T follicular helper cell (primary cell): ENCODE data around the gene POU5F1.

Experiments
- DNase-seq: peaks from one replicate; pipeline ENCODE4 v3.0.0-alpha.2; 2020; ENCODE audit warnings: low read depth

Gene POU5F1

GRCh38 chr6:31140643-31141042 lies 29.8 kb downstream of the POU5F1 start:
- DNase-seq = no peak

- DNase-seq = no peak
These were observed 30.9 kb downstream of the POU5F1 start for GRCh38 chr6:31139599-31139998.

- no peak for DNase-seq
These were observed 31.5 kb downstream of the POU5F1 start, which contains the start of gene PSORS1C2 for GRCh38 chr6:31138982-31139381. Gene PSORS1C2, minus strand, starts transcription at chr6:31139066. Its CDS starts 40 bp downstream, at chr6:31139026.

- no peak for DNase-seq
These were observed 34.8 kb downstream of the POU5F1 start for GRCh38 chr6:31135710-31136109.

GRCh38 chr6:31132806-31133205 lies 37.7 kb downstream of the POU5F1 start:
- DNase-seq = no peak

- DNase-seq = no peak
These were observed 38.9 kb downstream of the POU5F1 start for GRCh38 chr6:31131595-31131994.

- no peak for DNase-seq
These were observed 39.7 kb downstream of the POU5F1 start for GRCh38 chr6:31130751-31131150.

- DNase-seq = no peak
These were observed 41.4 kb downstream of the POU5F1 start for GRCh38 chr6:31129130-31129529.

GRCh38 chr6:31128093-31128676 lies 42.3 kb downstream of the POU5F1 start:
- DNase-seq = peak; percentile 62

GRCh38 chr6:31126396-31127175 lies 43.9 kb downstream of the POU5F1 start:
- DNase-seq = no peak

GRCh38 chr6:31125586-31126363 lies 44.7 kb downstream of the POU5F1 start:
- no peak for DNase-seq

GRCh38 chr6:31125162-31125561 lies 45.3 kb downstream of the POU5F1 start:
- no peak for DNase-seq

GRCh38 chr6:31122791-31123706 lies 47.4 kb downstream of the POU5F1 start:
- no peak for DNase-seq

- DNase-seq = no peak
These were observed 49.2 kb downstream of the POU5F1 start for GRCh38 chr6:31121131-31121790.

- no peak for DNase-seq
These were observed 50.1 kb downstream of the POU5F1 start, which contains the start of gene CDSN for GRCh38 chr6:31120151-31120915. Gene CDSN, minus strand, starts transcription at chr6:31120446. Its CDS starts 27 bp downstream, at chr6:31120419.

- DNase-seq = no peak
These were observed 52.3 kb downstream of the POU5F1 start for GRCh38 chr6:31118178-31118577.

- no peak for DNase-seq
These were observed 53.7 kb downstream of the POU5F1 start for GRCh38 chr6:31116661-31117385.

- DNase-seq = no peak
These were observed 54.4 kb downstream of the POU5F1 start for GRCh38 chr6:31115941-31116560.
